Common myeloid progenitor, CD34-positive (primary cell): Measurements from ENCODE around the gene SERPINE2.

ENCODE experiments used
- CTCF ChIA-PET: fragments of 350-600 bp; sonication (Branson Sonifier 250); formaldehyde crosslinking; loops from one replicate; lab custom pipeline; 2021; ENCODE audit warnings: antibody characterized with exemption; lab: Charles Lee
- POLR2A ChIA-PET: fragments of 350-600 bp; sonication (Branson Sonifier 250); formaldehyde crosslinking; loops from one replicate; lab custom pipeline; 2021; ENCODE audit warnings: antibody characterized with exemption; lab: Charles Lee
- DNase-seq, 3 donors: peaks; one replicate each; pipeline versions ENCODE4 v3.0.0 to v3.0.0-alpha.2; 2013
- H3K27ac ChIP-seq, 2 experiments: 1 replicate in 1 of 2; 2 replicates in 1 of 2; pipeline ENCODE4 v1.7.0; 2013; ENCODE audit warnings: inconsistent platforms in 2 of 2, low read length in 2 of 2, mild to moderate bottlenecking in 2 of 2, low read depth in 1 of 2, moderate library complexity in 1 of 2; ENCODE audit not compliant: severe bottlenecking in 2 of 2, insufficient read depth in 1 of 2, poor library complexity in 1 of 2
- H3K27me3 ChIP-seq, 5 experiments: replicated peaks in 2 of 5; 1 replicate in 3 of 5; 2 replicates in 2 of 5; pipeline versions ENCODE4 v1.6.1 to v1.7.0; 2013; ENCODE audit warnings: low read length in 4 of 5, mild to moderate bottlenecking in 2 of 5, moderate library complexity in 2 of 5, inconsistent platforms in 1 of 5; ENCODE audit not compliant: insufficient read depth in 5 of 5, control insufficient read depth in 4 of 5
- H3K36me3 ChIP-seq, 4 experiments: 1 replicate in 2 of 4; 2 replicates in 2 of 4; pipeline versions ENCODE4 v1.6.1 to v1.7.0; 2013; ENCODE audit warnings: low read length in 3 of 4, control low read depth in 1 of 4, mild to moderate bottlenecking in 1 of 4; ENCODE audit not compliant: control insufficient read depth in 4 of 4, insufficient read depth in 4 of 4
- H3K4me1 ChIP-seq, 4 experiments: 1 replicate in 3 of 4; 2 replicates in 1 of 4; pipeline versions ENCODE4 v1.6.1 to v1.7.1; 2013; ENCODE audit warnings: low read length in 3 of 4, mild to moderate bottlenecking in 3 of 4, control low read depth in 1 of 4, inconsistent platforms in 1 of 4, moderate library complexity in 1 of 4; ENCODE audit not compliant: control insufficient read depth in 4 of 4, insufficient read depth in 4 of 4; ENCODE audit errors: control extremely low read depth in 1 of 4
- H3K4me3 ChIP-seq, 7 experiments: 1 replicate in 4 of 7; 2 replicates in 3 of 7; pipeline versions ENCODE4 v1.5.1 to v1.7.0; 2013; ENCODE audit warnings: mild to moderate bottlenecking in 7 of 7, low read length in 6 of 7, moderate library complexity in 6 of 7, inconsistent platforms in 2 of 7, low read depth in 2 of 7, control low read depth in 1 of 7; ENCODE audit not compliant: insufficient read depth in 4 of 7, control insufficient read depth in 1 of 7; ENCODE audit errors: extremely low read depth in 1 of 7
- H3K9me3 ChIP-seq, 5 experiments: 1 replicate in 4 of 5; 2 replicates in 1 of 5; pipeline versions ENCODE4 v1.6.1 to v1.7.1; 2013; ENCODE audit warnings: low read length in 4 of 5, mild to moderate bottlenecking in 2 of 5, inconsistent platforms in 1 of 5, low read depth in 1 of 5, moderate library complexity in 1 of 5; ENCODE audit not compliant: control insufficient read depth in 4 of 5, insufficient read depth in 2 of 5; ENCODE audit errors: control extremely low read depth in 1 of 5
- WGBS: methylation state at CpG from one replicate; pipeline ENCODE4 v1.1.5; 2013; ENCODE audit not compliant: insufficient coverage; 5-methylcytosine and 5-hydroxymethylcytosine counted together

The SERPINE2 gene

DNA sequence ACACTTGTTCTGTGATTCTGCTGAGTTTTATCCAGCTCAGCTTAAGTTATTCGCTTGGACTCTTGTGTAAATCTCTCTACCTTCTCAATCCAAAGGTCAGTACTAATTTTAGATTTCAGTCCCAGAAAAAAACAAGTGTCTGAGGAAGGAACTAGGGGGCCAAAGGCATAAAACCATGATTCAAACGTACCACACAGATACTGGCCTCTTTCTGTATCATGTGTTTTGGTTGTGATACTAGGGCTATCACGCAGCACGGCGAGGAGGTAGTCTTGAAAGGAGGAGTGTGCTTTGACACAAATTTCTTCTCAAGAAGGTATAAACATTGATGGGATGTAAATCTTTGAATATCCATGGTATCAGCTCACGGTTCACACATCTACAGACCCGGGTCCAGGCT lies 8.3 kb downstream of the SERPINE2 start:
- peaks cover 0 to 3% (median 0%) of the 10 kb centered on the region in 4 experiments for H3K36me3 ChIP-seq
- H3K27me3 ChIP-seq: no peaks in the 10 kb centered on the region
- no peak overlapping the region for H3K4me3 ChIP-seq
- H3K4me1 ChIP-seq: peaks cover 11 to 56% (median 26%) of the 10 kb centered on the region in 4 experiments
- no peaks in the 10 kb centered on the region for H3K9me3 ChIP-seq
- no peak overlapping the region for H3K27ac ChIP-seq
- POLR2A ChIA-PET: interaction anchor here (0.7 kb wide), 1 partner anchor 11 kb away, joined by 5 read pairs; no protein-coding TSS in a partner anchor
- WGBS: 100% methylated on average over 5 of the region's 7 CpGs
- no peak for DNase-seq
- CTCF ChIA-PET: interaction anchor here (1.0 to 2.9 kb wide), 2 partner anchors 10 to 37 kb away, joined by 3 to 13 read pairs; no protein-coding TSS in a partner anchor

DNA sequence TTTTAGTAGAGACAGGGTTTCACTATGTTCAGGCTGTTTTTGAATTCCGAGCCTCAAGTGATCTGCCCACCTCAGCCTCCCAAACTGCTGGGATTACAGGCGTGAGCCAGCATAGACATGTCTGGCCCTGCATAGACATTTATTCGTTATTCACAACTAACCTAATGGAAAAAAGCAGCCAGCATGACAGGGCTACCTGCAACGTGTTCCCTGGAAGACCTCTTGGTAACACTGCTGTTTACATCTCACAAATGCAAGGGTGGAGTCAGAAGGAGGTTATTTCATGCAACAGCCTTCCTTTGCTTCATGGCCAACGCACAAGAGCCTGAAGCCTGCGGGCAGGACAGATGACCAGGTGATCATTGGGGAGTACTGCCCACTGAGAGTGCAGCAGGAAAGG lies 9.2 kb downstream of the SERPINE2 start:
- no peak overlapping the region for H3K27ac ChIP-seq
- peaks cover 0 to 3% (median 0%) of the 10 kb centered on the region in 4 experiments for H3K36me3 ChIP-seq
- peaks cover 17 to 65% (median 34%) of the 10 kb centered on the region in 4 experiments for H3K4me1 ChIP-seq
- no peaks in the 10 kb centered on the region for H3K27me3 ChIP-seq
- 96% methylated on average over 4 of the region's 6 CpGs for WGBS
- ChIA-PET POLR2A (no interaction called here), CTCF (interaction anchor here (2.9 kb wide), 1 partner anchor 36 kb away, joined by 13 read pairs; no protein-coding TSS in a partner anchor)
- no peaks in the 10 kb centered on the region for H3K9me3 ChIP-seq
- DNase-seq: no peak
- H3K4me3 ChIP-seq: no peak overlapping the region

DNA sequence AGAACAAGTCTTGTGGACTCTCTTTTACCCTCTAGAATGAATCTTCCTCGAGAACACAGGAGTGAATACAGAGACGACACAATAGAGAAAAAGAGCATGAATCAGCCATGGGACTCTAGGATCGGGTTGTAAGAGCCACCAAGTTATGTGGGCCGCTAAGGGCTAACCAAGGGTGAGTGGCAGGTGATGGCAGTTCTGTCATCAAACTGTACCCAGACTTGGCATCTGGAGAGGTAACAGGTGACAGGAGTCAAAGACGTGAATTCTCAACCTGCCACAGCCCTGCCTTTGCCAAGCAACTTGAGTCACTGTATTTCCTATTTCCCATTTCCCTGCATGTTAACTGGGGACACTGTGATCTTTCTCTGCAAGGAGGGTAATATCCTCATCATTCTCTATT lies 11.2 kb downstream of the SERPINE2 start:
- Histone ChIP-seq H3K4me1 (peaks cover 17 to 62% (median 33%) of the 10 kb centered on the region in 4 experiments), H3K27ac (no peak overlapping the region), H3K4me3 (no peak overlapping the region), H3K36me3 (peaks cover 0 to 3% (median 0%) of the 10 kb centered on the region in 4 experiments), H3K9me3 (no peaks in the 10 kb centered on the region), H3K27me3 (no peaks in the 10 kb centered on the region)
- no peak for DNase-seq
- ChIA-PET CTCF (interaction anchor here (4.1 kb wide), 1 partner anchor 33 kb away, joined by 25 read pairs; no protein-coding TSS in a partner anchor), POLR2A (no interaction called here)
- WGBS: 96% methylated on average over 5 of the region's 5 CpGs

DNA sequence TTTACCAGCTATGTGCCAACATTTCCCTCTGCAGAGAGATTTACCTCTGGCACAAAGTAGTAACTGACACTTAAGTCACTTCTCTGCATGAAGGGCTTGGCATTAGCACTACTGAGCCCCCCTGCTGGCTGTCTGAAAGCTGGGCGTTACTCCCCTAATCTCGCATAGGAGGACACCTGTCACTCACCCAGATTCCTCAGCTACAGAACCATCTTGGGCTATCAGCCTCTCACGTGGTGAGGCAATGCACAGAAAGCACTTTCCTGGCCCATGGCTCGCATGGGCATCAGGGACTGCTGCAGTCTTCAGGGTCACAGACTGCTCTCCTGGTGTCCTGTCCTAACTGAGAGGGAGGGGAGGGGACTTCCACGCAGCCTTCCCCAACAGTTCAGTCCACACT lies 12.0 kb downstream of the SERPINE2 start:
- Histone ChIP-seq H3K36me3 (peaks cover 0 to 3% (median 0%) of the 10 kb centered on the region in 4 experiments), H3K4me3 (peak overlapping the region in 1 of 7 experiments; percentile 11), H3K9me3 (no peaks in the 10 kb centered on the region), H3K27ac (peak overlapping the region in 1 of 2 experiments; percentile 71), H3K4me1 (peaks cover 17 to 53% (median 33%) of the 10 kb centered on the region in 4 experiments), H3K27me3 (no peaks in the 10 kb centered on the region)
- no peak for DNase-seq
- POLR2A ChIA-PET: interaction anchor here (0.6 kb wide), 1 partner anchor 10 kb away, joined by 3 read pairs; no protein-coding TSS in a partner anchor
- WGBS: 93% methylated on average over 4 of the region's 5 CpGs
- CTCF ChIA-PET: interaction anchor here (1.3 to 4.1 kb wide), 2 partner anchors 10 to 33 kb away, joined by 8 to 25 read pairs; no protein-coding TSS in a partner anchor

- H3K4me1 ChIP-seq: peaks cover 17 to 47% (median 33%) of the 10 kb centered on the region in 4 experiments
- peak overlapping the region in 1 of 2 experiments; percentile 71 for H3K27ac ChIP-seq
- H3K9me3 ChIP-seq: no peaks in the 10 kb centered on the region
- H3K4me3 ChIP-seq: peak overlapping the region in 3 of 7 experiments; percentile 33 to 51 (median 35)
- H3K36me3 ChIP-seq: peaks cover 0 to 3% (median 0%) of the 10 kb centered on the region in 4 experiments
- peak; percentile 97 to 99 (median 98) for DNase-seq
- CTCF ChIA-PET: interaction anchor here (2.6 to 4.1 kb wide), 2 partner anchors 9 to 31 kb away, joined by 9 to 25 read pairs; no protein-coding TSS in a partner anchor
- POLR2A ChIA-PET: interaction anchor here (0.7 to 1.0 kb wide), 2 partner anchors 11 to 14 kb away, joined by 3 read pairs; no protein-coding TSS in a partner anchor
- 0% methylated on average over 5 of the region's 7 CpGs for WGBS
- H3K27me3 ChIP-seq: no peaks in the 10 kb centered on the region
Measured at GRCh38 chr2:224025874-224026273, 13.2 kb downstream of the SERPINE2 start.

DNA sequence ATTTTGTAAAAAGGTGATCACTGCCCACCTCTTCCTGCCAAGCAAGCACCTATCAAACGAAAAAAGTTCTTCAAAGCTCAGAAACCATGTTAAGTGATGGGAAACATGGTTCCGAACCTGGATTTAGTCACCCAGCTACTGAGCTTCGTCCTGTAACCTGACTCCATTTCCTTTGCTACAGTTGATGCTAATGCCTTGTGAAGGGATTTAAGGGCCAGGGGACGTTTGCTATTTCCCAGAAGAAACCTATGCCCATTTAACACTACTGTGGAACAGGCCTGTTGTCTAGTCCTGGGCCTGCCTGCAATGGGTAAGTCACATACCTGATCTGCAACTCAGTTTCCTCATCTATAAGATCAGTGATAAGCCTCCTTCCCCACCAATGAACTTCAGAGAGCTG lies 14.8 kb downstream of the SERPINE2 start:
- DNase-seq: no peak
- ChIA-PET POLR2A (no interaction called here), CTCF (interaction anchor here (2.6 to 4.1 kb wide), 2 partner anchors 10 to 30 kb away, joined by 9 to 25 read pairs; no protein-coding TSS in a partner anchor)
- H3K4me1 ChIP-seq: peaks cover 17 to 45% (median 33%) of the 10 kb centered on the region in 4 experiments
- peaks cover 0 to 4% (median 0%) of the 10 kb centered on the region in 4 experiments for H3K36me3 ChIP-seq
- no peaks in the 10 kb centered on the region for H3K27me3 ChIP-seq
- H3K4me3 ChIP-seq: no peak overlapping the region
- H3K27ac ChIP-seq: no peak overlapping the region
- H3K9me3 ChIP-seq: no peaks in the 10 kb centered on the region
- WGBS: 93% methylated on average over 4 of the region's 4 CpGs

DNA sequence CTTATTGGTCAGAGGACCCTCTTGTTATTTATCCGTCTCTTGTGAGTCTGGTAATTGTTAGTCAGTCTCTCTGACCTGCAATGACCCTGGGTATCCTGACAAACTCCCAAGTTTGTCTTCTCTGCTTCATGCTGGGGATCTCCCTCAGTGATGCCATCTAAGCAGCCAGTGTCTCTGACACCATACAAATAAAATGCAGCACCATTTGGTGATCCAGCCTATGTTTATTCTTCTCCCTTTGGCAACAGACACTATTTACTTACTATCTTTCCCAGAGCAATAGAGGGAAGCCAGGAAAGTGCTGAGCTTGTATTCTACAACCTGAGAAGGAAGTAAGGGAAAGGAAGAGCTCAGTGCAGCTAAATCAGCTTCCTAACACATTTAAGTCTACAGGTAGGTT lies 15.9 kb downstream of the SERPINE2 start:
- DNase-seq: no peak
- H3K36me3 ChIP-seq: peaks cover 0 to 4% (median 0%) of the 10 kb centered on the region in 4 experiments
- POLR2A ChIA-PET: no interaction called here
- H3K9me3 ChIP-seq: no peaks in the 10 kb centered on the region
- CTCF ChIA-PET: no interaction called here
- no peak overlapping the region for H3K4me3 ChIP-seq
- no peak overlapping the region for H3K27ac ChIP-seq
- H3K4me1 ChIP-seq: peaks cover 17 to 40% (median 33%) of the 10 kb centered on the region in 4 experiments
- no peaks in the 10 kb centered on the region for H3K27me3 ChIP-seq
- whole genome bisulfite sequencing: 100% methylated on average over 1 of the region's 1 CpG
